IMR-90 (cell line): ENCODE results near the gene DMAC2L. TPM values are rescaled to one million over a fixed set of nuclear protein-coding genes. Genes with fewer than 3 reads are reported as not detected.

Experiments
- ATAC-seq: fragments of 200-7000 bp; cut with Tn5 transposase; 2 replicates; pipeline ENCODE4 v1.9.1; 2020; ENCODE audit warnings: low read depth, mild to moderate bottlenecking, moderate library complexity
- BruUV-seq: library from RNA; stranded (reverse); fragments of 400-500 nt; replicated peaks from 2 replicates; lab custom pipeline; 2021; lab: Mats Ljungman, UMichigan
- CTCF ChIA-PET: fragments of 300-600 bp; formaldehyde crosslinking; extraction: SDS; loops from one replicate; lab custom pipeline; 2021; ENCODE audit warnings: antibody characterized with exemption; lab: Yijun Ruan, JAX
- POLR2A ChIA-PET: fragments of 300-600 bp; sonication (Branson Sonifier 250); formaldehyde crosslinking; loops from one replicate; lab custom pipeline; 2022; ENCODE audit warnings: antibody characterized with exemption; ENCODE audit not compliant: unreplicated experiment; lab: Charles Lee
- DNase-seq: peaks from one replicate; pipeline ENCODE4 v3.0.0; 2013
- H2AFZ ChIP-seq: replicated peaks from 2 replicates; pipeline ENCODE3; 2013; ENCODE audit warnings: low read length, mild to moderate bottlenecking; ENCODE audit not compliant: poor library complexity
- H2AK5ac ChIP-seq: 2 replicates; pipeline ENCODE4 v1.6.1; 2013; ENCODE audit warnings: low read depth, low read length, inconsistent platforms
- H2AK9ac ChIP-seq: replicated peaks from 2 replicates; pipeline ENCODE3; 2013; ENCODE audit warnings: mild to moderate bottlenecking, low read depth, low read length, moderate library complexity; ENCODE audit not compliant: poor library complexity
- H2BK120ac ChIP-seq: 2 replicates; pipeline ENCODE4 v1.6.1; 2013; ENCODE audit warnings: low read depth, low read length, inconsistent platforms
- H2BK15ac ChIP-seq: 3 replicates; pipeline ENCODE4 v1.6.1; 2013; ENCODE audit warnings: low read depth, low read length, inconsistent platforms
- H2BK20ac ChIP-seq: 2 replicates; pipeline ENCODE4 v1.6.1; 2013; ENCODE audit warnings: low read depth, mild to moderate bottlenecking, inconsistent platforms, low read length, moderate library complexity
- H2BK5ac ChIP-seq: 2 replicates; pipeline ENCODE4 v1.6.1; 2013; ENCODE audit warnings: mild to moderate bottlenecking, low read depth, low read length, inconsistent platforms; ENCODE audit not compliant: poor library complexity, severe bottlenecking
- H3K14ac ChIP-seq: replicated peaks from 2 replicates; pipeline ENCODE4 v1.6.1; 2013; ENCODE audit warnings: low read depth, low read length, inconsistent platforms
- H3K18ac ChIP-seq: 2 replicates; pipeline ENCODE4 v1.6.1; 2013; ENCODE audit warnings: low read depth, low read length, control low read depth
- H3K23ac ChIP-seq: 2 replicates; pipeline ENCODE4 v1.6.1; 2013; ENCODE audit warnings: low read depth, low read length, inconsistent platforms
- H3K27ac ChIP-seq: 2 replicates; pipeline ENCODE4 v1.5.1; 2013; ENCODE audit warnings: mild to moderate bottlenecking, control low read depth, low read length; ENCODE audit not compliant: insufficient read depth
- H3K27me3 ChIP-seq: 2 replicates; pipeline ENCODE4 v1.6.1; 2013; ENCODE audit warnings: low read length; ENCODE audit not compliant: control insufficient read depth, insufficient read depth
- H3K36me3 ChIP-seq: 2 replicates; pipeline ENCODE4 v1.6.1; 2013; ENCODE audit warnings: low read length, mixed read lengths; ENCODE audit not compliant: control insufficient read depth, insufficient read depth
- H3K4ac ChIP-seq: 2 replicates; pipeline ENCODE4 v1.6.1; 2013; ENCODE audit warnings: low read depth, low read length, inconsistent platforms
- H3K4me1 ChIP-seq: 2 replicates; pipeline ENCODE4 v1.6.1; 2013; ENCODE audit warnings: low read length, mixed read lengths; ENCODE audit not compliant: control insufficient read depth, insufficient read depth
- H3K4me2 ChIP-seq: 2 replicates; pipeline ENCODE4 v1.6.1; 2013; ENCODE audit warnings: low read depth, mild to moderate bottlenecking, control low read depth, low read length, moderate library complexity
- H3K4me3 ChIP-seq: 2 replicates; pipeline ENCODE4 v1.5.1; 2013; ENCODE audit warnings: low read depth, mild to moderate bottlenecking, control low read depth, low read length, moderate library complexity; ENCODE audit not compliant: insufficient read depth
- H3K56ac ChIP-seq: 2 replicates; pipeline ENCODE4 v1.6.1; 2013; ENCODE audit warnings: low read length, inconsistent platforms; ENCODE audit not compliant: insufficient read depth; ENCODE audit errors: extremely low read depth
- H3K79me1 ChIP-seq, 2 experiments: 2 replicates each; pipeline ENCODE4 v1.6.1; 2013; ENCODE audit warnings: low read length in 2 of 2, inconsistent platforms in 1 of 2, low read depth in 1 of 2
- H3K9ac ChIP-seq: 2 replicates; pipeline ENCODE4 v1.6.1; 2013; ENCODE audit warnings: low read depth, low read length, control low read depth
- H3K9me1 ChIP-seq: 2 replicates; pipeline ENCODE4 v1.6.1; 2013; ENCODE audit warnings: low read length, inconsistent platforms; ENCODE audit not compliant: insufficient read depth
- H3K9me3 ChIP-seq: 2 replicates; pipeline ENCODE4 v1.6.1; 2013; ENCODE audit warnings: low read length; ENCODE audit not compliant: control insufficient read depth, insufficient read depth
- H4K20me1 ChIP-seq: 2 replicates; pipeline ENCODE4 v1.6.1; 2013; ENCODE audit warnings: low read length, inconsistent platforms; ENCODE audit not compliant: insufficient read depth
- H4K5ac ChIP-seq: 2 replicates; pipeline ENCODE4 v1.6.1; 2013; ENCODE audit warnings: mild to moderate bottlenecking, low read depth, low read length, control low read depth
- H4K8ac ChIP-seq, 2 experiments: 2 replicates each; pipeline ENCODE4 v1.6.1; 2013; ENCODE audit warnings: low read depth in 2 of 2, low read length in 2 of 2, control low read depth in 1 of 2, inconsistent platforms in 1 of 2
- H4K91ac ChIP-seq: 2 replicates; pipeline ENCODE4 v1.6.1; 2013; ENCODE audit warnings: low read depth, low read length, inconsistent platforms; ENCODE audit not compliant: insufficient read depth
- FOS ChIP-seq: fragments of 150-350 bp; IDR thresholded peaks from 2 replicates; pipeline ENCODE4 v1.6.1; 2016; ENCODE audit warnings: low read depth, low read length
- MAFK ChIP-seq: IDR thresholded peaks from 2 replicates; pipeline ENCODE4 v1.6.1; 2012; ENCODE audit warnings: low read depth, low read length, improper control_type of control experiment
- MAZ ChIP-seq: IDR thresholded peaks from 2 replicates; pipeline ENCODE4 v1.6.1; 2012; ENCODE audit warnings: low read depth, mild to moderate bottlenecking, low read length, improper control_type of control experiment, moderate library complexity, borderline replicate concordance
- RFX5 ChIP-seq: IDR thresholded peaks from 2 replicates; pipeline ENCODE4 v1.8.0; 2012; ENCODE audit warnings: low read depth, mild to moderate bottlenecking, low read length, moderate library complexity
- SMC3 ChIP-seq: fragments of 150-350 bp; IDR thresholded peaks from 2 replicates; pipeline ENCODE4 v1.6.1; 2016; ENCODE audit warnings: low read depth, mild to moderate bottlenecking, antibody characterized with exemption, low read length, moderate library complexity
- WGBS, 2 experiments: methylation state at CpG; one replicate each; pipeline versions ENCODE4 v1.1.5 to v1.1.7; 2013; ENCODE audit warnings: missing lambda C conversion rate in 2 of 2; ENCODE audit not compliant: insufficient read length in 1 of 2; ENCODE audit errors: extremely low coverage in 2 of 2; 5-methylcytosine and 5-hydroxymethylcytosine counted together
- dilution Hi-C: fragments of 300-500 bp; cut with HindIII; formaldehyde crosslinking; loops from one replicate; pipeline ENCODE4 v1.14.3; 2018; ENCODE audit warnings: low sequenced_read_pairs; ENCODE audit not compliant: unreplicated experiment
- in situ Hi-C: fragments of 300-500 bp; cut with MboI; formaldehyde crosslinking; loops from 3 replicates; pipeline ENCODE4 v1.14.3; 2019; ENCODE audit warnings: low sequenced_read_pairs, inconsistent platforms, mixed read lengths
- intact Hi-C: fragments of 100-400 bp; cut with micrococcal nuclease; formaldehyde crosslinking; loops from 2 replicates; pipeline ENCODE4 v1.10.0; 2022
- polyA plus RNA-seq, 3 experiments: library from polyadenylated mRNA; depleted of rRNA; stranded (reverse); fragments of >200 nt; gene quantifications; 2 replicates each; pipeline ENCODE4 v1.2.3, GENCODE V29; 2012; ENCODE audit warnings: low replicate concordance in 1 of 3
- total RNA-seq: library from RNA; depleted of rRNA; stranded (reverse); fragments of >200 nt; gene quantifications from 2 replicates; pipeline ENCODE4 v1.2.3, GENCODE V29; 2012
- TF ChIP-seq, protein P1 (sequence below): conservative IDR thresholded peaks from 2 replicates; pipeline ENCODE4 v1.5.1; 2012; ENCODE audit warnings: mild to moderate bottlenecking, low read depth, low read length, improper control_type of control experiment

Gene DMAC2L
- total and polyA plus RNA-seq, 2 of the 4 experiments (the other 2 are of a cell fraction), result 5.0 to 6.1 TPM

- H3K4me1 ChIP-seq, result peaks cover 4% of the 10 kb centered on the region
- H3K4me3 ChIP-seq, result no peak overlapping the region
- H2AFZ ChIP-seq, result no peak overlapping the region
- H4K5ac ChIP-seq, result no peak overlapping the region
- no peak overlapping the region for H4K91ac ChIP-seq
- intact Hi-C loops (no loop called here), in situ Hi-C loops (no loop called here), dilution Hi-C loops (no loop called here)
- H3K18ac ChIP-seq, result no peak overlapping the region
- no peak overlapping the region for H3K23ac ChIP-seq
- no peak overlapping the region for H3K14ac ChIP-seq
- no peak overlapping the region for H3K27ac ChIP-seq
- H3K56ac ChIP-seq, result no peak overlapping the region
- BruUV-seq, result no TSS peak
- no peaks in the 10 kb centered on the region for H3K36me3 ChIP-seq
- no peak overlapping the region for H2AK5ac ChIP-seq
- H2BK5ac ChIP-seq, result no peak overlapping the region
- no peak overlapping the region for H2AK9ac ChIP-seq
- peaks cover 15 to 38% of the 10 kb centered on the region in 2 experiments for H3K79me1 ChIP-seq
- CTCF ChIA-PET, result interaction anchor here (1.2 kb wide), 1 partner anchor 10 kb away, joined by 4 read pairs; no protein-coding TSS in a partner anchor
- no peak overlapping the region for H3K4ac ChIP-seq
- H2BK120ac ChIP-seq, result no peak overlapping the region
- no peak overlapping the region for H4K8ac ChIP-seq
- no peak for ATAC-seq
- H3K9ac ChIP-seq, result no peak overlapping the region
- no peaks in the 10 kb centered on the region for H3K9me3 ChIP-seq
- 100% methylated on average over 1 of the region's 4 CpGs; no CpG with 5 or more reads in 1 of the 2 experiments for whole genome bisulfite sequencing, 2 experiments
- H3K27me3 ChIP-seq, result no peaks in the 10 kb centered on the region
- H3K9me1 ChIP-seq, result peaks cover 3% of the 10 kb centered on the region
- no peak overlapping the region for H2BK20ac ChIP-seq
- no peak overlapping the region for H2BK15ac ChIP-seq
- POLR2A ChIA-PET, result no interaction called here
- H4K20me1 ChIP-seq, result no peaks in the 10 kb centered on the region
- H3K4me2 ChIP-seq, result no peak overlapping the region
- TF ChIP-seq FOS (no peak), MAZ (no peak), SMC3 (no peak), MAFK (no peak), RFX5 (no peak)
- TF ChIP-seq, protein P1, sequence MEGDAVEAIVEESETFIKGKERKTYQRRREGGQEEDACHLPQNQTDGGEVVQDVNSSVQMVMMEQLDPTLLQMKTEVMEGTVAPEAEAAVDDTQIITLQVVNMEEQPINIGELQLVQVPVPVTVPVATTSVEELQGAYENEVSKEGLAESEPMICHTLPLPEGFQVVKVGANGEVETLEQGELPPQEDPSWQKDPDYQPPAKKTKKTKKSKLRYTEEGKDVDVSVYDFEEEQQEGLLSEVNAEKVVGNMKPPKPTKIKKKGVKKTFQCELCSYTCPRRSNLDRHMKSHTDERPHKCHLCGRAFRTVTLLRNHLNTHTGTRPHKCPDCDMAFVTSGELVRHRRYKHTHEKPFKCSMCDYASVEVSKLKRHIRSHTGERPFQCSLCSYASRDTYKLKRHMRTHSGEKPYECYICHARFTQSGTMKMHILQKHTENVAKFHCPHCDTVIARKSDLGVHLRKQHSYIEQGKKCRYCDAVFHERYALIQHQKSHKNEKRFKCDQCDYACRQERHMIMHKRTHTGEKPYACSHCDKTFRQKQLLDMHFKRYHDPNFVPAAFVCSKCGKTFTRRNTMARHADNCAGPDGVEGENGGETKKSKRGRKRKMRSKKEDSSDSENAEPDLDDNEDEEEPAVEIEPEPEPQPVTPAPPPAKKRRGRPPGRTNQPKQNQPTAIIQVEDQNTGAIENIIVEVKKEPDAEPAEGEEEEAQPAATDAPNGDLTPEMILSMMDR, result no peak
- DNase-seq, result no peak
Observed at GRCh38 chr14:50310445-50310844, 1.7 kb upstream of the DMAC2L start.
